LNCAP (cell line): Measurements from ENCODE around the gene SYP.

Experiments
- TF ChIP-seq, protein P1 (sequence below): fragments of 450-650 bp; IDR thresholded peaks from 2 replicates; pipeline ENCODE4 v1.5.1; 2017; ENCODE audit warnings: mild to moderate bottlenecking

The SYP gene

GRCh38 chrX:49209434-49210251, 9.7 kb upstream of the SYP start:
- TF ChIP-seq, protein P1, sequence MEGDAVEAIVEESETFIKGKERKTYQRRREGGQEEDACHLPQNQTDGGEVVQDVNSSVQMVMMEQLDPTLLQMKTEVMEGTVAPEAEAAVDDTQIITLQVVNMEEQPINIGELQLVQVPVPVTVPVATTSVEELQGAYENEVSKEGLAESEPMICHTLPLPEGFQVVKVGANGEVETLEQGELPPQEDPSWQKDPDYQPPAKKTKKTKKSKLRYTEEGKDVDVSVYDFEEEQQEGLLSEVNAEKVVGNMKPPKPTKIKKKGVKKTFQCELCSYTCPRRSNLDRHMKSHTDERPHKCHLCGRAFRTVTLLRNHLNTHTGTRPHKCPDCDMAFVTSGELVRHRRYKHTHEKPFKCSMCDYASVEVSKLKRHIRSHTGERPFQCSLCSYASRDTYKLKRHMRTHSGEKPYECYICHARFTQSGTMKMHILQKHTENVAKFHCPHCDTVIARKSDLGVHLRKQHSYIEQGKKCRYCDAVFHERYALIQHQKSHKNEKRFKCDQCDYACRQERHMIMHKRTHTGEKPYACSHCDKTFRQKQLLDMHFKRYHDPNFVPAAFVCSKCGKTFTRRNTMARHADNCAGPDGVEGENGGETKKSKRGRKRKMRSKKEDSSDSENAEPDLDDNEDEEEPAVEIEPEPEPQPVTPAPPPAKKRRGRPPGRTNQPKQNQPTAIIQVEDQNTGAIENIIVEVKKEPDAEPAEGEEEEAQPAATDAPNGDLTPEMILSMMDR, result no peak

DNA sequence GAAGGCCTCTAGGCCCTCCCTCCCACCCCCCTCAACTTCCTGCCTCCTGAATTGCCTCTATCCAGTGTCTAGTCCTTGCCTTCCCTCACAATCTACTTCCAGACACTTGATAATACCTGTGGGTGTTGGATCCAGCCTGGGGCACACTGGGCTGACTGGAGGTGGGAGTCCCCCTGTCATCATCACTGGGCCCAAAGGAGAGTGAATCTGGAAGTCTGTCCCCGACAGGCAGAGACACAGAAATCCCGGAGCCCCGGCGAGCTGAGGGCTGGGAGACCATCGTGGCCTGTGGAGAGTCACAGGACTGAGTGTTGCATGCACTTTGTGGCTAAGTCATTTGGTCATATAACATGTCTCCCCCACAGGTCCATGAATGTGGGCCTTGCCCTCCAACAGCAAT, 8.4 kb upstream of the SYP start:
- TF ChIP-seq, protein P1, result no peak

GRCh38 chrX:49206543-49206942, 6.5 kb upstream of the SYP start:
- TF ChIP-seq, protein P1, result no peak

GRCh38 chrX:49205443-49205842, 5.5 kb upstream of the SYP start:
- TF ChIP-seq, protein P1, result no peak

GRCh38 chrX:49204709-49205108, 4.7 kb upstream of the SYP start:
- TF ChIP-seq, protein P1, result no peak

GRCh38 chrX:49204017-49204416, 4.0 kb upstream of the SYP start:
- TF ChIP-seq, protein P1, result no peak

DNA sequence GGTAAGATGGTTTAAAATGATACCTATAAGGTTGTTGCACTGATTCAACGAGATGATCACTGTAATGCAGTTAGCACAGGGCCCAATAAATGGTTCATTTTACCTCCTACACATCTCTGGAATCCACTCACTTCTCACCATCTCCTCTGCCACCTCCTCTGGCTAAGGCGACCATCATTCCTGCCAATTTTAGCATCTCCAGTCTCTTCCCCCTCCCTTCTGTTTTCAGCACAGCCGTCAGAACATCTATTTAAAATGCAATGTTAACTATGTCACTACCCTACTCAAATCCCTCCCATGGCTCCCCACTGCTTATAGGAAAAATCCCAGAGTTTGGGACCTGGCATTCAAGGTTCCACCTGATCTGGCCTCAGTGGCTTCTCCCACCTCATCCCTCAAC, 3.5 kb upstream of the SYP start:
- TF ChIP-seq, protein P1, result no peak

- TF ChIP-seq, protein P1, result no peak
Observed at GRCh38 chrX:49202022-49202421, 2.0 kb upstream of the SYP start.
